H1 (cell line): Measurements from ENCODE around the gene FSTL4. TPM values are rescaled to one million over a fixed set of nuclear protein-coding genes. Genes with fewer than 3 reads are reported as not detected.

ENCODE experiments used
- CTCF ChIA-PET: fragments of 300-600 bp; sonication (Branson Sonifier 250); formaldehyde crosslinking; loops from one replicate; lab custom pipeline; 2021; ENCODE audit not compliant: partially characterized antibody; lab: Charles Lee
- POLR2A ChIA-PET: fragments of 300-600 bp; sonication (Branson Sonifier 250); formaldehyde crosslinking; loops from one replicate; lab custom pipeline; 2021; ENCODE audit warnings: inconsistent platforms; ENCODE audit not compliant: partially characterized antibody; lab: Charles Lee
- DNase-seq, 2 experiments: peaks; one replicate each; pipeline versions ENCODE4 v3.0.0 to v3.0.0-alpha.2; 2010 to 2022; ENCODE audit warnings: low spot score in 2 of 2, low read depth in 1 of 2, mixed read lengths in 1 of 2
- FAIRE-seq: peaks from 2 replicates; lab custom pipeline; 2011; peaks lifted over from hg19 to GRCh38; lab: Jason Lieb, UNC
- H2AFZ ChIP-seq: 2 replicates; pipeline ENCODE4 v1.8.1; 2012; ENCODE audit warnings: low read length, inconsistent platforms
- H2AK5ac ChIP-seq: 2 replicates; pipeline ENCODE4 v1.6.1; 2013; ENCODE audit warnings: low read depth, low read length
- H2BK120ac ChIP-seq: replicated peaks from 2 replicates; pipeline ENCODE3; 2013; ENCODE audit warnings: low read depth, low read length, inconsistent platforms
- H2BK12ac ChIP-seq: 2 replicates; pipeline ENCODE4 v1.6.1; 2013; ENCODE audit warnings: low read depth, low read length
- H2BK15ac ChIP-seq: 2 replicates; pipeline ENCODE4 v1.6.1; 2013; ENCODE audit warnings: low read length
- H2BK20ac ChIP-seq: 2 replicates; pipeline ENCODE4 v1.6.1; 2013; ENCODE audit warnings: low read length
- H2BK5ac ChIP-seq: 2 replicates; pipeline ENCODE4 v1.6.1; 2013; ENCODE audit warnings: low read depth, low read length
- H3K14ac ChIP-seq: 2 replicates; pipeline ENCODE4 v1.6.1; 2013; ENCODE audit warnings: inconsistent platforms; ENCODE audit not compliant: insufficient read length
- H3K18ac ChIP-seq: 2 replicates; pipeline ENCODE4 v1.6.1; 2013; ENCODE audit warnings: low read length; ENCODE audit errors: extremely low read depth
- H3K23ac ChIP-seq: 2 replicates; pipeline ENCODE4 v1.6.1; 2013; ENCODE audit warnings: inconsistent platforms; ENCODE audit not compliant: insufficient read length
- H3K23me2 ChIP-seq: 2 replicates; pipeline ENCODE4 v1.6.1; 2013; ENCODE audit warnings: low read depth, low read length
- H3K27ac ChIP-seq: 2 replicates; pipeline ENCODE4 v1.6.1; 2011; ENCODE audit warnings: low read depth, low read length, inconsistent platforms
- H3K27me3 ChIP-seq, 4 experiments: replicated peaks in 1 of 4; 1 replicate in 1 of 4; 2 replicates in 3 of 4; pipeline versions ENCODE4 v1.6.1 to v1.8.1; 2011 to 2013; ENCODE audit warnings: low read length in 3 of 4, mild to moderate bottlenecking in 3 of 4, inconsistent platforms in 2 of 4, mixed read lengths in 2 of 4, moderate library complexity in 1 of 4; ENCODE audit not compliant: control insufficient read depth in 3 of 4, insufficient read depth in 3 of 4; ENCODE audit errors: extremely low read depth in 1 of 4
- H3K36me3 ChIP-seq, 4 experiments: 2 replicates each; pipeline versions ENCODE4 v1.6.1 to v1.8.1; 2011 to 2013; ENCODE audit warnings: mild to moderate bottlenecking in 4 of 4, low read length in 3 of 4, moderate library complexity in 2 of 4, control low read depth in 1 of 4, inconsistent platforms in 1 of 4; ENCODE audit not compliant: insufficient read depth in 4 of 4, control insufficient read depth in 2 of 4
- H3K4ac ChIP-seq: replicated peaks from 2 replicates; pipeline ENCODE3; 2013; ENCODE audit warnings: low read length, low read depth, mixed read lengths, inconsistent platforms; ENCODE audit not compliant: insufficient read length
- H3K4me1 ChIP-seq, 4 experiments: replicated peaks in 1 of 4; 1 replicate in 1 of 4; 2 replicates in 3 of 4; pipeline versions ENCODE4 v1.6.1 to v1.8.1; 2011 to 2013; ENCODE audit warnings: low read length in 3 of 4, inconsistent platforms in 2 of 4, mixed read lengths in 1 of 4; ENCODE audit not compliant: insufficient read depth in 4 of 4, control insufficient read depth in 3 of 4
- H3K4me2 ChIP-seq, 2 experiments: 2 replicates each; pipeline versions ENCODE4 v1.6.1 to v1.8.1; 2011 to 2013; ENCODE audit warnings: low read depth in 2 of 2, low read length in 2 of 2, control low read depth in 1 of 2, inconsistent platforms in 1 of 2, mild to moderate bottlenecking in 1 of 2; ENCODE audit not compliant: insufficient read depth in 1 of 2
- H3K4me3 ChIP-seq, 4 experiments: fragments of 200-600, 300-600 bp in 1 of 4; sonication (generic), shearing (Covaris generic), sonication (Bioruptor Twin) in 1 of 4; 2 replicates each; pipeline versions ENCODE4 v1.5.1 to v1.8.1; 2011 to 2016; ENCODE audit warnings: low read length in 4 of 4, low read depth in 3 of 4, control low read depth in 2 of 4, inconsistent platforms in 2 of 4, mild to moderate bottlenecking in 2 of 4, mixed read lengths in 1 of 4, moderate library complexity in 1 of 4; ENCODE audit not compliant: insufficient read depth in 2 of 4; ENCODE audit errors: extremely low read depth in 1 of 4
- H3K56ac ChIP-seq: replicated peaks from 2 replicates; pipeline ENCODE3; 2013; ENCODE audit warnings: low read depth, mild to moderate bottlenecking, mixed read lengths, low read length, inconsistent platforms; ENCODE audit not compliant: insufficient read length
- H3K79me1 ChIP-seq: 2 replicates; pipeline ENCODE4 v1.6.1; 2013; ENCODE audit warnings: low read depth, low read length, control low read depth
- H3K79me2 ChIP-seq, 2 experiments: 2 replicates each; pipeline versions ENCODE4 v1.6.1 to v1.8.1; 2012 to 2013; ENCODE audit warnings: low read length in 2 of 2, mild to moderate bottlenecking in 2 of 2, inconsistent platforms in 1 of 2; ENCODE audit not compliant: insufficient read depth in 2 of 2, control insufficient read depth in 1 of 2
- H3K9ac ChIP-seq, 4 experiments: replicated peaks in 1 of 4; 1 replicate in 1 of 4; 2 replicates in 3 of 4; pipeline versions ENCODE4 v1.6.1 to v1.8.1; 2011 to 2013; ENCODE audit warnings: low read depth in 3 of 4, low read length in 3 of 4, control low read depth in 2 of 4, mild to moderate bottlenecking in 2 of 4, moderate library complexity in 2 of 4, inconsistent platforms in 1 of 4; ENCODE audit errors: extremely low read depth in 1 of 4
- H3K9me3 ChIP-seq, 2 experiments: 2 replicates each; pipeline versions ENCODE4 v1.6.1 to v1.8.1; 2012 to 2013; ENCODE audit warnings: mild to moderate bottlenecking in 2 of 2, moderate library complexity in 2 of 2, control low read depth in 1 of 2, inconsistent platforms in 1 of 2, low read depth in 1 of 2, low read length in 1 of 2, mixed read lengths in 1 of 2; ENCODE audit not compliant: insufficient read depth in 2 of 2
- H4K20me1 ChIP-seq, 2 experiments: replicated peaks in 1 of 2; 2 replicates each; pipeline versions ENCODE3 to v1.8.1; 2011 to 2013; ENCODE audit warnings: inconsistent platforms in 2 of 2, low read length in 2 of 2, mild to moderate bottlenecking in 1 of 2; ENCODE audit not compliant: insufficient read depth in 2 of 2, control insufficient read depth in 1 of 2
- H4K5ac ChIP-seq: 2 replicates; pipeline ENCODE4 v1.6.1; 2013; ENCODE audit warnings: low read length, low read depth, mixed read lengths, inconsistent platforms; ENCODE audit not compliant: insufficient read length
- H4K8ac ChIP-seq: 2 replicates; pipeline ENCODE4 v1.8.0; 2013; ENCODE audit warnings: mild to moderate bottlenecking, moderate library complexity, low read length, inconsistent platforms; ENCODE audit not compliant: insufficient read depth; ENCODE audit errors: extremely low read depth
- H4K91ac ChIP-seq: replicated peaks from 2 replicates; pipeline ENCODE3; 2013; ENCODE audit warnings: low read length, mixed read lengths, inconsistent platforms; ENCODE audit not compliant: insufficient read length
- CBX5 ChIP-seq: fragments of 300-800, 300-1000 bp; sonication (generic); IDR thresholded peaks from 2 replicates; pipeline ENCODE4 v1.7.1; 2016; ENCODE audit warnings: antibody characterized with exemption, low read length, low read depth
- CBX8 ChIP-seq: fragments of 300-800, 300-1000 bp; sonication (generic); IDR thresholded peaks from 2 replicates; pipeline ENCODE4 v1.7.1; 2016; ENCODE audit warnings: low read depth, low read length, borderline replicate concordance
- EZH2 ChIP-seq: fragments of 200-600 bp; sonication (generic); IDR thresholded peaks from 2 replicates; pipeline ENCODE4 v1.7.1; 2012; ENCODE audit warnings: low read depth, mild to moderate bottlenecking, moderate library complexity, low read length, inconsistent platforms; ENCODE audit not compliant: severe bottlenecking
- HDAC2 ChIP-seq, 2 experiments: fragments of 300-600 bp in 1 of 2; sonication (generic) in 1 of 2; IDR thresholded peaks; 2 replicates each; pipeline ENCODE4 v1.6.1; 2011 to 2012; ENCODE audit warnings: low read depth in 2 of 2, low read length in 2 of 2, mild to moderate bottlenecking in 2 of 2, moderate library complexity in 2 of 2, borderline replicate concordance in 1 of 2, inconsistent platforms in 1 of 2
- KDM4A ChIP-seq: IDR thresholded peaks from one replicate; pipeline ENCODE4 v1.7.1; 2012; ENCODE audit warnings: low read depth, mild to moderate bottlenecking, moderate library complexity, low read length, inconsistent platforms; ENCODE audit not compliant: severe bottlenecking
- SRF ChIP-seq: IDR thresholded peaks from 2 replicates; pipeline ENCODE4 v1.6.1; 2011; ENCODE audit warnings: mild to moderate bottlenecking, low read depth, low read length, moderate library complexity
- whole genome bisulfite sequencing, 2 experiments: shearing (Covaris generic) in 1 of 2; methylation state at CpG; one replicate each; pipeline versions ENCODE4 v1.1.6 to v1.1.7; 2013 to 2015; ENCODE audit warnings: low lambda C conversion rate in 2 of 2, mixed read lengths in 2 of 2, inconsistent platforms in 1 of 2, low coverage in 1 of 2, missing lambda C conversion rate in 1 of 2; ENCODE audit not compliant: insufficient replicate concordance in 2 of 2, insufficient coverage in 1 of 2, insufficient read length in 1 of 2; ENCODE audit errors: extremely low coverage in 1 of 2, missing lambda C conversion rate in 1 of 2; 5-methylcytosine and 5-hydroxymethylcytosine counted together
- polyA plus RNA-seq, 7 experiments: library from polyadenylated mRNA; depleted of rRNA in 3 of 7; stranded (reverse) in 5 of 7; unstranded in 2 of 7; fragments of >200 nt in 5 of 7; fragments of 200-250 nt in 2 of 7; gene quantifications; 1 replicate in 5 of 7; 2 replicates in 1 of 7; 4 replicates in 1 of 7; pipeline versions ENCODE4 v1.2.1 to v1.2.3, GENCODE V29; 2011 to 2013; ENCODE audit warnings: missing spikeins in 2 of 7, mixed read lengths in 2 of 7
- total RNA-seq: library from RNA; stranded (reverse); fragmentation: NEBNext Ultra II Directional; extraction: Animal tissue kit (Norgen Biotek cat#: 25700); gene quantifications from 2 replicates; pipeline ENCODE4 v1.2.1, GENCODE V29; 2021
- TF ChIP-seq, protein P1 (sequence below): IDR thresholded peaks from 2 replicates; pipeline ENCODE4 v1.6.1; 2011; ENCODE audit warnings: low read length, improper control_type of control experiment

The FSTL4 gene
- total and polyA plus RNA-seq, 2 of the 8 experiments (the other 6 are each of a cell fraction or from before 2014, with no cell fraction given): 3.1 to 4.1 TPM

DNA sequence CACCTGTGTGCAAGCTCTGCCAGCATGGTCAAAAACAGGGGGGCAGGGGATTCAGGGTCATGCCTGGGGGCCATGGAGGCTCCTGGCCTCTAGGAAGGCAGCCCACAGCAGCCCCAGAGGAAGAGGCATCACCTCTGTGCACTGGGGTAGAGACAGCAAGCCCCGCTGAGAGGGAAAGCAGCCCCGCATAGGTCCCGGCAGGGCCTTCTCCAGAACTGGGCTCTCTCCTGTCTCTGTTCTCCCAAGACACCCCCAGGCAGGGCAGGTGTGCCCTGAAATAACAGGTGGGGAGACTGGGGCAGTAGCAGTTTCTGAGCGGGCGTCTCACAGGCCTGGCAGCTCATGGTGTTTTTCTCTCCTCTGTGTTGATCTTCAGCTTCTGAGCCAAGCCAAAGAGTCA lies 281.4 kb downstream of the FSTL4 start:
- Histone ChIP-seq H3K23ac (no peak overlapping the region), H4K5ac (no peak overlapping the region), H3K23me2 (no peaks in the 10 kb centered on the region; the same call in 1 of the 2 replicates), H3K4me2 (0 out of 4 replicates have a peak overlapping the region, but pooled peaks have one; percentile 9 to 21), H2BK15ac (0 out of 2 replicates have a peak overlapping the region, but pooled peaks have one; percentile 90), H3K9ac (no peak overlapping the region), H2BK20ac (no peak overlapping the region), H3K18ac (no peak overlapping the region), H3K79me1 (no peaks in the 10 kb centered on the region), H3K27me3 (peaks cover 0 to 9% (median 9%) of the 10 kb centered on the region in 4 experiments; a peak in 3 of 7 replicates), H3K27ac (no peak overlapping the region), H2AFZ (no peak overlapping the region), H3K4ac (peak overlapping the region; percentile 87), H4K20me1 (no peaks in the 10 kb centered on the region)
- POLR2A ChIA-PET: interaction anchor here (1.0 to 1.2 kb wide), 2 partner anchors 17 to 540 kb away, joined by 3 read pairs; no protein-coding TSS in a partner anchor
- no peak for FAIRE-seq
- TF ChIP-seq CBX5: no peak
- TF ChIP-seq, protein P1, sequence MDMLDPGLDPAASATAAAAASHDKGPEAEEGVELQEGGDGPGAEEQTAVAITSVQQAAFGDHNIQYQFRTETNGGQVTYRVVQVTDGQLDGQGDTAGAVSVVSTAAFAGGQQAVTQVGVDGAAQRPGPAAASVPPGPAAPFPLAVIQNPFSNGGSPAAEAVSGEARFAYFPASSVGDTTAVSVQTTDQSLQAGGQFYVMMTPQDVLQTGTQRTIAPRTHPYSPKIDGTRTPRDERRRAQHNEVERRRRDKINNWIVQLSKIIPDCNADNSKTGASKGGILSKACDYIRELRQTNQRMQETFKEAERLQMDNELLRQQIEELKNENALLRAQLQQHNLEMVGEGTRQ: no peak
- no peak for TF ChIP-seq CBX8
- no peak for TF ChIP-seq EZH2
- TF ChIP-seq SRF: no peak
- no peak for TF ChIP-seq KDM4A
- TF ChIP-seq HDAC2 (IDR thresholded peaks at IDR 0.05; ENCODE audit: borderline replicate concordance in 1 of 2, low read depth in 2 of 2, low read length in 2 of 2): no peak
- TF ChIP-seq, all 59 proteins: peak for 0
- H2AK5ac ChIP-seq: no peak overlapping the region
- no peaks in the 10 kb centered on the region for H3K79me2 ChIP-seq
- H2BK120ac ChIP-seq: no peak overlapping the region
- no peak for DNase-seq
- H2BK12ac ChIP-seq: no peak overlapping the region; the same call in 1 of the 2 replicates
- no peak overlapping the region; the same call in 1 of the 2 replicates for H2BK5ac ChIP-seq
- no peak overlapping the region for H4K8ac ChIP-seq
- no peak overlapping the region for H3K4me3 ChIP-seq
- no peaks in the 10 kb centered on the region for H3K36me3 ChIP-seq
- H4K91ac ChIP-seq: peak overlapping the region; percentile 94
- CTCF ChIA-PET: interaction anchor here (0.6 to 3.4 kb wide), 5 partner anchors 11 to 187 kb away, joined by 4 to 13 read pairs (median 8); no protein-coding TSS in a partner anchor
- WGBS, 2 experiments: 78% methylated on average over 5 of the region's 5 CpGs; no CpG with 5 or more reads in 1 of the 2 experiments
- no peaks in the 10 kb centered on the region for H3K9me3 ChIP-seq
- H3K56ac ChIP-seq: no peak overlapping the region
- H3K14ac ChIP-seq: no peak overlapping the region
- H3K4me1 ChIP-seq: peaks cover 8 to 35% (median 20%) of the 10 kb centered on the region in 4 experiments
